ENCODE data around the gene JPH2.

The JPH2 gene

DNA sequence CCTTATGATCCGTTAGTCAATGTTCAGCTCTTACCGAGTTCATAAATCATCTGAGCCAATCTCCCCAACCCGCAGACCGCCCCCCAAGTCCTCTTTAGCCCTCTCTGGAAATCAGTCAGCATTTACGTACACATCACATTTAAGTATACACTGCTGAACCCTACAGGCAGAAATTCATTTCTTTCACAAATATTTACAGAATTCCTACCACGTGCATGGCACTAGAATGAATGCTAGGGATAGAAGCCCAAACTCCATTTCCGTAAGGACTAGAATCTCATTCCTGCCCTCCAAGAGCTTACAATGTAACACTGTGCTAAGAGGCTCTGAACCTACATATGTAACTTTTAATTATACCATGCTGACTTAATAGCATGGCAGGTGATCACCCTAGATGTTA, 21.8 kb upstream of the JPH2 start:
- Histone ChIP-seq H3K4me1 (ENCODE audit: low read length) (peaks cover 14% of the 10 kb centered on the region; the same call in 1 of the 2 replicates), H3K9ac (ENCODE audit: low read length) (peak overlapping the region; percentile 96; the same call in 1 of the 2 replicates), H4K20me1 (ENCODE audit: insufficient read depth, low read length) (peaks cover 16% of the 10 kb centered on the region), H3K27ac (ENCODE audit: low read length) (no peak overlapping the region), H3K79me2 (ENCODE audit: low read length) (peaks cover 72% of the 10 kb centered on the region), H3K9me3 (replicated peaks; ENCODE audit: insufficient read depth, low read length) (no peaks in the 10 kb centered on the region), H3F3A (ENCODE audit: insufficient read depth, low read length) (peaks cover 12% of the 10 kb centered on the region), H3K4me3 (ENCODE audit: low read length) (peak overlapping the region; percentile 95), H2AFZ (ENCODE audit: low read length) (no peak overlapping the region), H3K27me3 (replicated peaks; ENCODE audit: insufficient read depth, low read length) (no peaks in the 10 kb centered on the region), H3K9me2 (replicated peaks; ENCODE audit: insufficient read depth, low read length) (no peaks in the 10 kb centered on the region), H3K36me3 (replicated peaks; ENCODE audit: insufficient read depth, low read length) (0 out of 2 replicates have a peak, but pooled peaks cover 2% of the 10 kb centered on the region), H3K4me2 (ENCODE audit: low read depth, low read length) (peak overlapping the region; percentile 86)
- DNase-seq: no peak
- TF ChIP-seq, protein P1, sequence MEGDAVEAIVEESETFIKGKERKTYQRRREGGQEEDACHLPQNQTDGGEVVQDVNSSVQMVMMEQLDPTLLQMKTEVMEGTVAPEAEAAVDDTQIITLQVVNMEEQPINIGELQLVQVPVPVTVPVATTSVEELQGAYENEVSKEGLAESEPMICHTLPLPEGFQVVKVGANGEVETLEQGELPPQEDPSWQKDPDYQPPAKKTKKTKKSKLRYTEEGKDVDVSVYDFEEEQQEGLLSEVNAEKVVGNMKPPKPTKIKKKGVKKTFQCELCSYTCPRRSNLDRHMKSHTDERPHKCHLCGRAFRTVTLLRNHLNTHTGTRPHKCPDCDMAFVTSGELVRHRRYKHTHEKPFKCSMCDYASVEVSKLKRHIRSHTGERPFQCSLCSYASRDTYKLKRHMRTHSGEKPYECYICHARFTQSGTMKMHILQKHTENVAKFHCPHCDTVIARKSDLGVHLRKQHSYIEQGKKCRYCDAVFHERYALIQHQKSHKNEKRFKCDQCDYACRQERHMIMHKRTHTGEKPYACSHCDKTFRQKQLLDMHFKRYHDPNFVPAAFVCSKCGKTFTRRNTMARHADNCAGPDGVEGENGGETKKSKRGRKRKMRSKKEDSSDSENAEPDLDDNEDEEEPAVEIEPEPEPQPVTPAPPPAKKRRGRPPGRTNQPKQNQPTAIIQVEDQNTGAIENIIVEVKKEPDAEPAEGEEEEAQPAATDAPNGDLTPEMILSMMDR (IDR thresholded peaks at IDR 0.05; ENCODE audit: low read length): no peak

DNA sequence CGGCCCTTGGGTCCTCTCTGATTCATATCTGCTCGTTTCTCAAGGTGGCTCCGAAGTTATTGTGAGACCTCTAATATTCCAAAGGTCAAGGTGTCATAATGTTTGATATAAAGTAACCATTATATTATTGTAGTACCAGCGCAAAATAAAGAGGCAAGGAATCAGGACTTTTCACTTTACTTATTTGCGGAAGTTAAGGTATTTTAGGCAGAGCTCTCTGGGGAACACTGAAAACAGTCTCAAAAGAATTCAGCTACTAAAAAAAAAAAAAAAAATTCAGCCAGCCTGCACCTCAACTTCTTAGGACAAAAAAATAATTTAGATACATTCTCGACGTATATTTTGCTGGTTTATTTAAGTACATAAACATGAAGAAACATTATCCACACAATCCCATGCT, 21.2 kb upstream of the JPH2 start:
- peaks cover 12% of the 10 kb centered on the region for H3F3A ChIP-seq (ENCODE audit: insufficient read depth, low read length)
- H3K27me3 ChIP-seq (replicated peaks; ENCODE audit: insufficient read depth, low read length): no peaks in the 10 kb centered on the region
- peak overlapping the region; percentile 86 for H3K4me2 ChIP-seq (ENCODE audit: low read depth, low read length)
- no peaks in the 10 kb centered on the region for H3K9me3 ChIP-seq (replicated peaks; ENCODE audit: insufficient read depth, low read length)
- H3K4me3 ChIP-seq (ENCODE audit: low read length): no peak overlapping the region
- DNase-seq: no peak
- TF ChIP-seq EZH2 (optimal IDR thresholded peaks at IDR 0.05; ENCODE audit: low read depth, low read length) (no peak), EZH2phosphoT487 (IDR thresholded peaks at IDR 0.05; ENCODE audit: low read length) (no peak)
- H3K27ac ChIP-seq (ENCODE audit: low read length): no peak overlapping the region
- H4K20me1 ChIP-seq (ENCODE audit: insufficient read depth, low read length): peaks cover 16% of the 10 kb centered on the region
- H3K9ac ChIP-seq (ENCODE audit: low read length): no peak overlapping the region
- peaks cover 14% of the 10 kb centered on the region; the same call in 1 of the 2 replicates for H3K4me1 ChIP-seq (ENCODE audit: low read length)
- no peak overlapping the region for H2AFZ ChIP-seq (ENCODE audit: low read length)
- H3K79me2 ChIP-seq (ENCODE audit: low read length): peaks cover 78% of the 10 kb centered on the region
- H3K9me2 ChIP-seq (replicated peaks; ENCODE audit: insufficient read depth, low read length): no peaks in the 10 kb centered on the region
- H3K36me3 ChIP-seq (replicated peaks; ENCODE audit: insufficient read depth, low read length): 0 out of 2 replicates have a peak, but pooled peaks cover 2% of the 10 kb centered on the region

DNA sequence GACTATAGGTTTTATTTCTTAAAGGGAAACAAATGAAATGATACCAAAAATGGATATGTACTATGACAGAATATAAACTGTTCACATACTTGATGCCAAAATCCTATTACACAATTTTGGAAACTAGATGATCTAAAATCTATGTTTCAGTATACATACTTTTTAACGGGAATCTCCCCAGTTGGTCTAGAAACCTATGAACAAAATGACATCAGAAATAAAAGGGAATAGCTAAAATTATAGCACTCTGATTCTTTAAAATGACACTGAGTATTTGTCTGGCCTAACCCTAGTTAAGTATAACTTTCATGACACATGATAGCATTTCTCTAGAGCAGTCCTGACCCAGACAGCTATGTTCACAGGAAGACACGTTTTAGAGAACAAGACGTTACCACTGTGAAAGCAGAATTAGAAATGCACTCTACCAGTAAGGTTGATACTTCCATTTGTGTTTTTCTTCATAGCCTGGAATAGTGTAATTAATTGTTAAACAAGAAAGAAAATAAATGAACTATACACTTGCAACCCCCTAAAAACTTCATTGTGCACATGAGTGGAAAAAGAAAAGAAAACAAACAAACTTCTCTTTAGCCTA, 20.2 kb upstream of the JPH2 start:
- Histone ChIP-seq H2AFZ (ENCODE audit: low read length) (no peak overlapping the region), H3K27me3 (replicated peaks; ENCODE audit: insufficient read depth, low read length) (no peaks in the 10 kb centered on the region), H3K9me3 (replicated peaks; ENCODE audit: insufficient read depth, low read length) (no peaks in the 10 kb centered on the region), H3K36me3 (replicated peaks; ENCODE audit: insufficient read depth, low read length) (0 out of 2 replicates have a peak, but pooled peaks cover 2% of the 10 kb centered on the region), H3K27ac (ENCODE audit: low read length) (no peak overlapping the region), H3K4me3 (ENCODE audit: low read length) (no peak overlapping the region), H3F3A (ENCODE audit: insufficient read depth, low read length) (peaks cover 12% of the 10 kb centered on the region), H3K4me2 (ENCODE audit: low read depth, low read length) (no peak overlapping the region), H3K9me2 (replicated peaks; ENCODE audit: insufficient read depth, low read length) (no peaks in the 10 kb centered on the region), H3K4me1 (ENCODE audit: low read length) (peaks cover 14% of the 10 kb centered on the region; the same call in 1 of the 2 replicates), H3K79me2 (ENCODE audit: low read length) (peaks cover 87% of the 10 kb centered on the region), H4K20me1 (ENCODE audit: insufficient read depth, low read length) (peaks cover 16% of the 10 kb centered on the region), H3K9ac (ENCODE audit: low read length) (no peak overlapping the region)
- no peak for TF ChIP-seq EZH2 (optimal IDR thresholded peaks at IDR 0.05; ENCODE audit: low read depth, low read length)
- TF ChIP-seq, protein P1 (IDR thresholded peaks at IDR 0.05; ENCODE audit: low read length): no peak
- TF ChIP-seq EZH2phosphoT487 (IDR thresholded peaks at IDR 0.05; ENCODE audit: low read length): no peak
- no peak for DNase-seq

DNA sequence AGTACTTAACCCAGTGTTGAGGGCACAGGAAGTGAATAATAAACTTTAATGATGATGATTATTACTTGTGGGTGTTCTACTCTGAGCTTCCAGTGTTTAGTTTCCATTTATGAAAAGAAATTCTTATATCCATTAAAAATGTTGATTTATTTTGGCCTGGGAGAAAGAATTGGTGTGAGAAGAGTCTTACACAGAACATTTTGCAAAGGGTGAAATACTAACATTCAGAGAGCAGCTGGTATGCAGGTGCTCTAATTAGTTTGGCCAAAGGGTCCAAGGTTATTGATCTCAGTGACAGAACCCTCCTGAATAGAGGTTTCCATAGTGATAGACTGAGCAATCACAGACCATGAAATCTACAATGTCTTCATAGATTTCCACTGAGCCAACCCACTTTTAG, 19.1 kb upstream of the JPH2 start:
- no peak overlapping the region for H3K27ac ChIP-seq (ENCODE audit: low read length)

More for the DNA sequence above, 19.1 kb upstream of the JPH2 start:
- Histone ChIP-seq H3K36me3 (replicated peaks; ENCODE audit: insufficient read depth, low read length) (peaks cover 2% of the 10 kb centered on the region; the same call in 1 of the 2 replicates), H3K4me1 (ENCODE audit: low read length) (peaks cover 10% of the 10 kb centered on the region; the same call in 1 of the 2 replicates), H3K9me3 (replicated peaks; ENCODE audit: insufficient read depth, low read length) (no peaks in the 10 kb centered on the region), H3F3A (ENCODE audit: insufficient read depth, low read length) (peaks cover 8% of the 10 kb centered on the region), H3K4me2 (ENCODE audit: low read depth, low read length) (no peak overlapping the region), H3K9ac (ENCODE audit: low read length) (no peak overlapping the region), H2AFZ (ENCODE audit: low read length) (no peak overlapping the region), H3K79me2 (ENCODE audit: low read length) (peaks cover 91% of the 10 kb centered on the region), H3K4me3 (ENCODE audit: low read length) (no peak overlapping the region), H3K27me3 (replicated peaks; ENCODE audit: insufficient read depth, low read length) (no peaks in the 10 kb centered on the region), H4K20me1 (ENCODE audit: insufficient read depth, low read length) (peaks cover 16% of the 10 kb centered on the region), H3K9me2 (replicated peaks; ENCODE audit: insufficient read depth, low read length) (no peaks in the 10 kb centered on the region)
- TF ChIP-seq, protein P1 (IDR thresholded peaks at IDR 0.05; ENCODE audit: low read length): no peak
- no peak for TF ChIP-seq EZH2 (optimal IDR thresholded peaks at IDR 0.05; ENCODE audit: low read depth, low read length)
- no peak for TF ChIP-seq EZH2phosphoT487 (IDR thresholded peaks at IDR 0.05; ENCODE audit: low read length)
- DNase-seq: no peak
